ENCODE data around the gene TEX14.

Gene TEX14

DNA sequence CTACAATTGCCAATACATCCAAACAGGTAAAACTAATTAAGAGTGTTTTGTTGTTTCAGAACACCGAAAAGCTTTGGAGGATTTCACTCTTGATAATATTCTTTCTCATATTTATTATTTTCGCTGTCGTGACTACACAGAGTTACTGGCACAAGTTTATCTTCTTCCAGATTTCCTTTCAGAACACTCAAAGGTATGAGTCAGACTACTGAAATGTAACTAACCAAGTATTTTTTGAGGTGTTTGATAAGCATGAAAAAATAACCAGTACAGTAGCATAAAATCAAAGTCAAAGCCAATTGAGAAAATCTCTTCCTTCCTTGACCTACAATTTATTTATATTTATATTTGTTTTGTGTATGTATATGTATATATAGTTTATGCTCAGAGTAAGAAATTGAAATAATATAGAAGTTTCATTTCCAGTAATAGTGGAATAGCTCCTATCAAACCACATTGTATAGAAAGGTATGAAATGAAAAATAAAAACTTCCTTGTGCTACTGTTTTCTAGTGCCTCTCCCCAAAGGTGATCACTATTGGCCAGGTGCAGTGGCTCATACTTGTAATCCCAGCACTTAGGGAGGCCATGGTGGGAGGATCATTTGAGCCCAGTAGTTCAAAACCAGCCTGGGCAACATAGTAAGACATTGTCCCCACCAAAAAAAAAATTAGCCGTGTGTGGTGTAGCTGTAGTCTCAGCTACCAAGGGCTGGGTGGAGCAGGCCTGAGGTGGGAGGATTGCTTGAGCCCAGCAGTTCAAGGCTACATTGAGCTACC lies 11.5 kb upstream of the TEX14 start:
- no peak for TF ChIP-seq CTCF (IDR thresholded peaks at IDR 0.05; ENCODE audit: low read depth, low read length, missing control alignments)
- Histone ChIP-seq H3K4me3 (ENCODE audit: low read depth, low read length) (no peak overlapping the region), H3K36me3 (replicated peaks) (no peaks in the 10 kb centered on the region), H3K27me3 (replicated peaks) (no peaks in the 10 kb centered on the region), H3K27ac (peak overlapping the region; percentile 59)
- in situ Hi-C loops (cut with HindIII; ENCODE audit: low pct_ligation_motif_present, low sequenced_read_pairs) = no loop called here
- no peak for DNase-seq

- H3K4me3 ChIP-seq (ENCODE audit: low read depth, low read length) = no peak overlapping the region
- DNase-seq = no peak
- peak overlapping the region; percentile 59 for H3K27ac ChIP-seq
- H3K36me3 ChIP-seq (replicated peaks) = no peaks in the 10 kb centered on the region
- in situ Hi-C loops (cut with HindIII; ENCODE audit: low pct_ligation_motif_present, low sequenced_read_pairs) = no loop called here
- no peaks in the 10 kb centered on the region for H3K27me3 ChIP-seq (replicated peaks)
- TF ChIP-seq CTCF (IDR thresholded peaks at IDR 0.05; ENCODE audit: low read depth, low read length, missing control alignments) = no peak
Measured at GRCh38 chr17:58702708-58703107, 10.9 kb upstream of the TEX14 start.

- Histone ChIP-seq H3K27ac (no peak overlapping the region), H3K27me3 (replicated peaks) (no peaks in the 10 kb centered on the region), H3K36me3 (replicated peaks) (no peaks in the 10 kb centered on the region), H3K4me3 (ENCODE audit: low read depth, low read length) (no peak overlapping the region)
- DNase-seq = no peak
- in situ Hi-C loops (cut with HindIII; ENCODE audit: low pct_ligation_motif_present, low sequenced_read_pairs) = no loop called here
- no peak for TF ChIP-seq CTCF (IDR thresholded peaks at IDR 0.05; ENCODE audit: low read depth, low read length, missing control alignments)
Measured at GRCh38 chr17:58702045-58702476, 10.2 kb upstream of the TEX14 start.

- Histone ChIP-seq H3K36me3 (replicated peaks) (no peaks in the 10 kb centered on the region), H3K4me3 (ENCODE audit: low read depth, low read length) (no peak overlapping the region), H3K27me3 (replicated peaks) (no peaks in the 10 kb centered on the region), H3K27ac (no peak overlapping the region)
- TF ChIP-seq CTCF (IDR thresholded peaks at IDR 0.05; ENCODE audit: low read depth, low read length, missing control alignments) = no peak
- DNase-seq = no peak
- in situ Hi-C loops (cut with HindIII; ENCODE audit: low pct_ligation_motif_present, low sequenced_read_pairs) = no loop called here
Measured at GRCh38 chr17:58699771-58700170, 7.9 kb upstream of the TEX14 start.

GRCh38 chr17:58694826-58695225 lies 3.0 kb upstream of the TEX14 start:
- Histone ChIP-seq H3K36me3 (replicated peaks) (no peaks in the 10 kb centered on the region), H3K4me3 (ENCODE audit: low read depth, low read length) (no peak overlapping the region), H3K27ac (no peak overlapping the region), H3K27me3 (replicated peaks) (no peaks in the 10 kb centered on the region)
- no peak for TF ChIP-seq CTCF (IDR thresholded peaks at IDR 0.05; ENCODE audit: low read depth, low read length, missing control alignments)
- no peak for DNase-seq
- in situ Hi-C loops (cut with HindIII; ENCODE audit: low pct_ligation_motif_present, low sequenced_read_pairs) = no loop called here

GRCh38 chr17:58694302-58694701 lies 2.5 kb upstream of the TEX14 start:
- Histone ChIP-seq H3K4me3 (ENCODE audit: low read depth, low read length) (no peak overlapping the region), H3K27me3 (replicated peaks) (no peaks in the 10 kb centered on the region), H3K36me3 (replicated peaks) (no peaks in the 10 kb centered on the region), H3K27ac (no peak overlapping the region)
- in situ Hi-C loops (cut with HindIII; ENCODE audit: low pct_ligation_motif_present, low sequenced_read_pairs) = no loop called here
- DNase-seq = no peak
- no peak for TF ChIP-seq CTCF (IDR thresholded peaks at IDR 0.05; ENCODE audit: low read depth, low read length, missing control alignments)

Data from brain microvascular endothelial cell (primary cell).